Keratinocyte (primary cell): ENCODE measurements around the gene YPEL1.

Experiments
- EZH2 ChIP-seq: IDR thresholded peaks from one replicate; pipeline ENCODE4 v1.6.1; 2012; ENCODE audit warnings: inconsistent platforms, mild to moderate bottlenecking, low read length, moderate library complexity
- TF ChIP-seq, protein P1 (sequence below), 3 experiments: IDR thresholded peaks in 1 of 3; conservative IDR thresholded peaks in 1 of 3; optimal IDR thresholded peaks in 1 of 3; 2 replicates in 2 of 3; 3 replicates in 1 of 3; pipeline versions ENCODE3 to v1.5.1; 2011; ENCODE audit warnings: low read length in 3 of 3, mild to moderate bottlenecking in 3 of 3, moderate library complexity in 2 of 3, control low read depth in 1 of 3, inconsistent platforms in 1 of 3; ENCODE audit not compliant: insufficient read depth in 2 of 3; ENCODE audit errors: extremely low read depth in 1 of 3

DNA sequence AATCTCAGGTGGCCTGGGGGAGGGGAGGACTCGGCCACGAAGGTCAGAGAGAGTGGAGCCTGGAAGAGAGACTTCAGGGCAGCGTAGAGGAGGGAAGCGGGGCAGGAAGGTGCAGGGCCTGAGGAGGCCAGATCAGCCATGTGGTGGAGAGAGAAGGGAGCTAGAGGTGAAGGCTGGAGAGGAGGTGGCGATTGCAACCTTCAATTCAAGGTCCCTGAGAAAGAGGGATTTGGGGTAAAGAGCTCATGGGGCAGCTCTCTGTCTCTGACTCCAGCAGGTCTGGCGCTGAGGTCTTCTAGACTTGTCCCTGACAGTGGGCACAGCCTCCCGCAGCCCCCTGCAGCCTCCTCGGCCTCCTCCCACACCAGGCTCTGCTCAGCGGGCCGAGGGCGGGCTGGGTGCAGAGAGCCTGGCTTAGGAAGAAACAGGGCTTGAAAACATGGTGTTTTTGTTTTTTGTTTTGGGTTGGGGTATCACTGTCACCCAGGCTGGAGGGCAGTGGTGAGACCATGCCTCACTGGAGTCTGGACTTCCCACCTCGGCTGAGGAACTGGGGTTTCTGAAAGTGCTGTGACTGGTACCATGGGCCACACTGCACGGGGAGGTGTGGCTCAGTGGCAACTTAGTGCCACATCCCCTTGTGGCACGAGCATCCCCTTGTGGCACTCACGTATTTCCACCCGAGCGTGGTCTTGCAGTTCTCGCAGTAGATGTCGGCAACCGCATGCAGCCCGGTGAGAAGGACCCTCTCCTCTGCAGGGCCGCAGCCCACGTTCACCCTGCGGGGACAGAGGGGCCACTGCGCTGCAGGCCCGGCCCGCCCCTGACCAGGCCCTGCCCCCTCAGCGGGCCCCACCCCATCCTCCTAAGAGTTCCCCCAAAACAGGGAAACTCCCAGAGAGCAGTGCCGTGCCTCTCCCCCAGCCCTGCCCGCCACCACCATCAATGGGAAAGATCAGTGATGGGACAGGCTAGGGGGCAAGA is 32.6 kb downstream of the YPEL1 start:
- TF ChIP-seq, protein P1, sequence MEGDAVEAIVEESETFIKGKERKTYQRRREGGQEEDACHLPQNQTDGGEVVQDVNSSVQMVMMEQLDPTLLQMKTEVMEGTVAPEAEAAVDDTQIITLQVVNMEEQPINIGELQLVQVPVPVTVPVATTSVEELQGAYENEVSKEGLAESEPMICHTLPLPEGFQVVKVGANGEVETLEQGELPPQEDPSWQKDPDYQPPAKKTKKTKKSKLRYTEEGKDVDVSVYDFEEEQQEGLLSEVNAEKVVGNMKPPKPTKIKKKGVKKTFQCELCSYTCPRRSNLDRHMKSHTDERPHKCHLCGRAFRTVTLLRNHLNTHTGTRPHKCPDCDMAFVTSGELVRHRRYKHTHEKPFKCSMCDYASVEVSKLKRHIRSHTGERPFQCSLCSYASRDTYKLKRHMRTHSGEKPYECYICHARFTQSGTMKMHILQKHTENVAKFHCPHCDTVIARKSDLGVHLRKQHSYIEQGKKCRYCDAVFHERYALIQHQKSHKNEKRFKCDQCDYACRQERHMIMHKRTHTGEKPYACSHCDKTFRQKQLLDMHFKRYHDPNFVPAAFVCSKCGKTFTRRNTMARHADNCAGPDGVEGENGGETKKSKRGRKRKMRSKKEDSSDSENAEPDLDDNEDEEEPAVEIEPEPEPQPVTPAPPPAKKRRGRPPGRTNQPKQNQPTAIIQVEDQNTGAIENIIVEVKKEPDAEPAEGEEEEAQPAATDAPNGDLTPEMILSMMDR (optimal IDR thresholded peaks at IDR 0.05 in 1 of 3, IDR thresholded peaks at IDR 0.05 in 1 of 3, conservative IDR thresholded peaks at IDR 0.05 in 1 of 3; ENCODE audit: extremely low read depth in 1 of 3, insufficient read depth in 2 of 3, low read length in 3 of 3), result no peak
- no peak for TF ChIP-seq EZH2
